Raji (cell line): ENCODE results near the gene CTLA4.

Source experiments
- POLR2A ChIP-seq: IDR thresholded peaks from 2 replicates; pipeline ENCODE4 v1.6.1; 2011; ENCODE audit warnings: low read depth, low read length, control low read depth; ENCODE audit not compliant: insufficient read depth

Gene CTLA4

GRCh38 chr2:203875471-203875870, 7.9 kb downstream of the CTLA4 start:
- no peak for TF ChIP-seq POLR2A

- no peak for TF ChIP-seq POLR2A
Observed at GRCh38 chr2:203876328-203876727, 8.8 kb downstream of the CTLA4 start.

GRCh38 chr2:203878063-203878462, 10.5 kb downstream of the CTLA4 start:
- no peak for TF ChIP-seq POLR2A

GRCh38 chr2:203880557-203881125, 13.1 kb downstream of the CTLA4 start:
- TF ChIP-seq POLR2A: no peak

- TF ChIP-seq POLR2A: no peak
Observed at GRCh38 chr2:203882551-203882950, 15.0 kb downstream of the CTLA4 start.

GRCh38 chr2:203886661-203887151, 19.1 kb downstream of the CTLA4 start:
- no peak for TF ChIP-seq POLR2A

- no peak for TF ChIP-seq POLR2A
Observed at GRCh38 chr2:203887677-203888076, 20.1 kb downstream of the CTLA4 start.

- TF ChIP-seq POLR2A: no peak
Observed at GRCh38 chr2:203889542-203889941, 22.0 kb downstream of the CTLA4 start.

GRCh38 chr2:203889944-203890343, 22.4 kb downstream of the CTLA4 start:
- no peak for TF ChIP-seq POLR2A

GRCh38 chr2:203890733-203891132, 23.2 kb downstream of the CTLA4 start:
- TF ChIP-seq POLR2A: no peak

GRCh38 chr2:203891474-203891873, 23.9 kb downstream of the CTLA4 start:
- no peak for TF ChIP-seq POLR2A

- no peak for TF ChIP-seq POLR2A
Observed at GRCh38 chr2:203892207-203892606, 24.6 kb downstream of the CTLA4 start.

GRCh38 chr2:203893401-203893800, 25.8 kb downstream of the CTLA4 start:
- TF ChIP-seq POLR2A: no peak

GRCh38 chr2:203893840-203894239, 26.3 kb downstream of the CTLA4 start:
- no peak for TF ChIP-seq POLR2A

GRCh38 chr2:203894262-203894661, 26.7 kb downstream of the CTLA4 start:
- no peak for TF ChIP-seq POLR2A

GRCh38 chr2:203897544-203897943, 30.0 kb downstream of the CTLA4 start:
- no peak for TF ChIP-seq POLR2A

- TF ChIP-seq POLR2A: no peak
Observed at GRCh38 chr2:203898657-203899056, 31.1 kb downstream of the CTLA4 start.
